Uterus (tissue), 4 donors: ENCODE data around the gene EML1. TPM values are rescaled to one million over a fixed set of nuclear protein-coding genes. Genes with fewer than 3 reads are reported as not detected.

Experiments used
- DNase-seq, 2 donors: peaks; one replicate each; pipeline ENCODE4 v3.0.0-alpha.2; 2019 to 2020
- H3K27ac ChIP-seq, 2 donors: fragments of 200-600 bp; sonication (generic); 1 replicate in 1 of 2; 2 replicates in 1 of 2; pipeline ENCODE4 v1.5.1; 2016 to 2018
- H3K27me3 ChIP-seq, 2 donors: fragments of 200-600 bp; sonication (generic); one replicate each; pipeline ENCODE4 v1.5.1; 2018 to 2019; ENCODE audit warnings: control low read depth in 1 of 2
- H3K36me3 ChIP-seq, 2 donors: fragments of 200-600 bp; sonication (generic); one replicate each; pipeline ENCODE4 v1.5.1; 2019; ENCODE audit warnings: control low read depth in 1 of 2
- H3K4me1 ChIP-seq, 2 donors: fragments of 200-600 bp; sonication (generic); one replicate each; pipeline ENCODE4 v1.5.1; 2018 to 2019; ENCODE audit warnings: control low read depth in 1 of 2
- H3K4me3 ChIP-seq, 2 donors: fragments of 200-600 bp; sonication (generic); 1 replicate in 1 of 2; 2 replicates in 1 of 2; pipeline ENCODE4 v1.5.1; 2018 to 2019; ENCODE audit warnings: mild to moderate bottlenecking in 1 of 2
- H3K9me3 ChIP-seq, 2 donors: fragments of 200-600 bp; sonication (generic); one replicate each; pipeline ENCODE4 v1.5.1; 2019; ENCODE audit warnings: control low read depth in 1 of 2
- POLR2A ChIP-seq, 2 donors: fragments of 450-650 bp; IDR thresholded peaks; one replicate each; pipeline ENCODE4 v1.6.1; 2016; ENCODE audit warnings: antibody characterized with exemption in 2 of 2, mild to moderate bottlenecking in 1 of 2, moderate library complexity in 1 of 2
- intact Hi-C: fragments of 100-400 bp; cut with DNase I; formaldehyde crosslinking; loops from one replicate; pipeline ENCODE4 v1.15.1; 2023; ENCODE audit warnings: low total_unique reads
- total RNA-seq, 4 donors: library from RNA; depleted of rRNA in 3 of 4; stranded (reverse); fragments of >200 nt in 3 of 4; gene quantifications; one replicate each; pipeline versions ENCODE4 v1.1.0 to v1.2.4, GENCODE V29; 2014 to 2023
- TF ChIP-seq, protein P1 (sequence below), 4 experiments: fragments of 200-600 bp in 2 of 4; fragments of 450-650 bp in 2 of 4; sonication (generic) in 2 of 4; IDR thresholded peaks; one replicate each; pipeline ENCODE4 v1.5.1; 2016 to 2019; ENCODE audit warnings: antibody characterized with exemption in 4 of 4, mild to moderate bottlenecking in 2 of 4, moderate library complexity in 1 of 4
- donor health status: DM: yes; HTN: yes; CAD: no.

EML1 gene
- total RNA-seq, 4 donors from 2014 or later: 51.4 to 184 (median 84.4) TPM

DNA sequence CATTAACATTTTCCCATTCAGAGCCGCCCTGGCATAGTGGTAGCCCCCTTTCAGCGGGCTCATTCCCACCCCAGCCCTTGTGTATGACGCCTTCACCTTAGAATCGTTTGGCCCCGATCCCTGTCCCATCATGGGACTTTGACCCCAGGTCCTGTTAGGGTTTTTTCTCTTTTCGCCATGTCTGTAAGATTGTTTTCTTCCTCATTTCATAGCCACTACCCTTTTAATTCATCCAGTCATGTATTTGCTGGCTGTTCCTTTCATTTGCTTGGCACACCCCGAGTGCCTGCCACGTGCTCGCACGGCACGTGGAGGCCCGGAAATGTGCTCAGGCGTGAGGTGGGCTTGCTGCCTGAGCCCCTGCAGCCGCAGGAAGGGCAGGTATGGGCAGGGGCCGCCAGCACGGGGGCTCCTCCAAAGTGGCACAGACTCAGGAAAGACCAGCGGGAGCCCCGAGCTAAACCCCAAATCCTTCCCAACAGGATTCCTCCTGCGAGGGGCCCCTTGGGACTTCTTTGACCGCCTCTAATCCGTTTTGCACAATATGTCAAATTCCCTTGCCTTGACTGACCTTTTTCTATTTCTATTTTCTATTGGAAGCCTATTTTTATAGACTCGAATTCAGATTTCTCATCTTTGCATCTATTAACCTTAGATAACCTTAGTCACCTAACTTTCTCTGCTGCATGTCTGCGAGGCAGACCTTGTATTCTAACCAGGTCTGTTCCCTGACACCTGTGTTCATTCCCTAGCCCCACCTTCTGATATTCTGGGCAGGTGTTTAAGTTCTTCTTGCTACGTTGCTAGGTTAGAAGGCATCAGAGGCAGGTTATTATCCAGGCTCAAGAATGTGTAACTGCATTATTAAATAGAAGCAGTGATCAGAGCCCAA is 114.8 kb downstream of the EML1 start:
- Histone ChIP-seq H3K4me3 (no peak overlapping the region), H3K4me1 (no peaks in the 10 kb centered on the region), H3K27me3 (no peaks in the 10 kb centered on the region), H3K27ac (no peak overlapping the region), H3K9me3 (no peaks in the 10 kb centered on the region), H3K36me3 (no peaks in the 10 kb centered on the region)
- TF ChIP-seq POLR2A (IDR thresholded peaks at IDR 0.05): no peak
- TF ChIP-seq, protein P1, sequence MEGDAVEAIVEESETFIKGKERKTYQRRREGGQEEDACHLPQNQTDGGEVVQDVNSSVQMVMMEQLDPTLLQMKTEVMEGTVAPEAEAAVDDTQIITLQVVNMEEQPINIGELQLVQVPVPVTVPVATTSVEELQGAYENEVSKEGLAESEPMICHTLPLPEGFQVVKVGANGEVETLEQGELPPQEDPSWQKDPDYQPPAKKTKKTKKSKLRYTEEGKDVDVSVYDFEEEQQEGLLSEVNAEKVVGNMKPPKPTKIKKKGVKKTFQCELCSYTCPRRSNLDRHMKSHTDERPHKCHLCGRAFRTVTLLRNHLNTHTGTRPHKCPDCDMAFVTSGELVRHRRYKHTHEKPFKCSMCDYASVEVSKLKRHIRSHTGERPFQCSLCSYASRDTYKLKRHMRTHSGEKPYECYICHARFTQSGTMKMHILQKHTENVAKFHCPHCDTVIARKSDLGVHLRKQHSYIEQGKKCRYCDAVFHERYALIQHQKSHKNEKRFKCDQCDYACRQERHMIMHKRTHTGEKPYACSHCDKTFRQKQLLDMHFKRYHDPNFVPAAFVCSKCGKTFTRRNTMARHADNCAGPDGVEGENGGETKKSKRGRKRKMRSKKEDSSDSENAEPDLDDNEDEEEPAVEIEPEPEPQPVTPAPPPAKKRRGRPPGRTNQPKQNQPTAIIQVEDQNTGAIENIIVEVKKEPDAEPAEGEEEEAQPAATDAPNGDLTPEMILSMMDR (IDR thresholded peaks at IDR 0.05): no peak
- intact Hi-C loops: no loop called here
- DNase-seq: no peak

DNA sequence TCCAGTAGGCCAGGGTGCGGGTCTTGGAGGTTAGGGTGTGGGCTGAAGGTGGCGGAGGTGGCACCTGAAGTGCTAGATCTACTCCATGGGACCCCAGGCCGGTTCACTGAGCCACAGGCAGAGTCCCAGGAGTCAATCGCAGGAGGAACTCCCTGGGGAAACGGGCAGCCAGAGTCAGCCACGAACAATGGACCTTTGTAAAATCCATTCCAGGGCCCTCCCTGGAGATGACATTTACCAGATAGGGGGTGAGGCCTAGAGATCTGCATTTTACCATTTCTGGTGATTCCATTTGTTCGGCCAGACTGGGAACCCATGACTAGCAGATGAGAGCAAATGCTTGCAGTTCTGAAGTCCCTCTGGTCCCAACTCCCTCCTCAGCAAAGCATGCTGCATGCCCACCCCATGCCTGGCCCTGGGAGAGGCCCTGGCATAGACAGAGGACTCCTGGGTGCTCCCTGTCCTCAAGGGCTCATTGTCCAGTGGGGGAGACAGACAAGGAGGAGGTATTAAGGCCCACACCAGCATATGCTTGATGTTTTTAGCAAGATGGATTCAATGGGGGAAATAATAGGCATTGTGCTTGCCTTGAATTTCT is 115.5 kb downstream of the EML1 start:
- Histone ChIP-seq H3K4me3 (no peak overlapping the region), H3K36me3 (no peaks in the 10 kb centered on the region), H3K4me1 (no peaks in the 10 kb centered on the region), H3K27ac (no peak overlapping the region), H3K27me3 (no peaks in the 10 kb centered on the region), H3K9me3 (no peaks in the 10 kb centered on the region)
- no peak for TF ChIP-seq POLR2A (IDR thresholded peaks at IDR 0.05)
- TF ChIP-seq, protein P1 (IDR thresholded peaks at IDR 0.05): no peak
- intact Hi-C loops: no loop called here
- no peak for DNase-seq

DNA sequence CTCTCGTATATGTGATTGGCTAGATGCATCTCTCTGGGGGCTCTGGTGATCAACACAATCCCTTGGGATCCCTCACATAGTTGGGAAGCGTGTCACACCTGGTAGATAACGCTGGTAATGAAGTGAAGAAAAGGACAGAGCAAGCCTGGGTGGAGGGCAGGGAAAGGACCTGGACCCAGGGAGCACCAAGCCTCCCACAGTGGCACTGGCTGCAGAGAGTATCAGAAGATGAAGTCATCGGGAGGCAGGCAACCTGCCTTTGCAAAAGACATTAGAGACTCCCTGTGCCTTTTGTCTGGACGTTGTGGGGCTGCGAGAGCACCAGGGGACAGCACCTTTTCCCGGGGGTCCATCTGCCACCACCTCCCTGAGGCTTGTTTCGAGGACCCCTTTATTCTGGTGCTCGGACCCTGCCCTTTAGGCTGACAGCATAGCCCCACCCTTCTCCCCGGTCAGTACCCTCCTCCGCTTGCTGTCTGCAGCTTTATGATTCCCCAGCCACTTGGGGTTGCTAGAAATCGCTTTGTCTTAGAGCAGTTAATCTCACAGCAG is 116.4 kb downstream of the EML1 start:
- DNase-seq: no peak
- intact Hi-C loops: no loop called here
- Histone ChIP-seq H3K27me3 (no peaks in the 10 kb centered on the region), H3K27ac (no peak overlapping the region), H3K4me3 (no peak overlapping the region), H3K9me3 (no peaks in the 10 kb centered on the region), H3K36me3 (no peaks in the 10 kb centered on the region), H3K4me1 (no peaks in the 10 kb centered on the region)
- TF ChIP-seq POLR2A (IDR thresholded peaks at IDR 0.05): no peak
- TF ChIP-seq, protein P1 (IDR thresholded peaks at IDR 0.05): no peak

DNA sequence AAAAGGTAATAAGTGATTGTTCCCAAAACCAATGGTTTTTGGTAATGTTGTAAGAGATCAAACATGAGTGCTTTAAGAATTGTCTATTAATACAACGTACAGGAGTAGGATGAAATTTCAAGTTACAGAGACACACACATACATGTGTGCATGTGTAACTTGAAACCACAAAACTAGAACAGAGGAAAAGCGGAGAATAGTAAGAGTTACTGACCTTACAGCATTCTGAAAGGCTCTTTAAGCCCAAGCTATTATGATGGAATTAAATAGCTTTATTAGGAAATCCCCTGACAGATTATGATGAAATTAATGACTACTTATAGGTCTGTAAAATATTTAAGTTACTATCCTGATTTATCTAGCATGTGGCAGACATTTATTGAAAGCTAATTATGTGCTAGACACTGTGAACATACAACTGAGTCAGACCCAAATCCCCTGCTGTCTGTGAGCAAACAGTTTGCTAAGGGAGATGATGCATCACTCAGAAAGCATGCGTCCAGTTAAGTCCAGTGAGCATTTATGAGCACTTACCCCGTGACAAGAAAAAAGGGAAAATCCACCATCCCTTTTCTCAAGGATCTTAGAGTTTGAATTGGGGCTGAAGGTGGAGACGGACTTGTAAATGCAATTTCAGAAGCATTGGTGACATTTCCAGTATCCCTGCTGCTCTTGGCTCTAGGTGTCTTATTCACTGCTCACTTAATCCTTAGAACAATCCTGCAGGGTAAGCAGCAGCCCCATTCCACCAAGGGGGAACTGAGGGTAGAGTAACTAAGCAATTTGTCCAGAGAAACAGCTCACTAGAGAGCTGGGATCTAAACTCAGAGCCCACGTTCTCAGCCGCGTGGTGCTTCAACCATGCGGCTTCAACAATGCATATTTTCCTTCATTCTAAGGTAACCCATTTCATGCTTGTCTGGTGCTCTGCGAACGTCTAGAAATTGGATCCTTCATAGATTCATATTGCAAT is 117.4 kb downstream of the EML1 start:
- no peak overlapping the region for H3K27ac ChIP-seq
- intact Hi-C loops: no loop called here
- H3K4me3 ChIP-seq: no peak overlapping the region
- TF ChIP-seq, protein P1 (IDR thresholded peaks at IDR 0.05): no peak
- TF ChIP-seq POLR2A (IDR thresholded peaks at IDR 0.05): no peak
- no peaks in the 10 kb centered on the region for H3K27me3 ChIP-seq
- H3K36me3 ChIP-seq: no peaks in the 10 kb centered on the region
- no peak for DNase-seq
- no peaks in the 10 kb centered on the region for H3K9me3 ChIP-seq
- H3K4me1 ChIP-seq: no peaks in the 10 kb centered on the region
